ENCODE data around the gene TGOLN2.
"Not testable (repeated sequence)": the region's sequence is repeated elsewhere in the genome, so short reads cannot be mapped to it uniquely, and the experiment has no call there.

The TGOLN2 gene

DNA sequence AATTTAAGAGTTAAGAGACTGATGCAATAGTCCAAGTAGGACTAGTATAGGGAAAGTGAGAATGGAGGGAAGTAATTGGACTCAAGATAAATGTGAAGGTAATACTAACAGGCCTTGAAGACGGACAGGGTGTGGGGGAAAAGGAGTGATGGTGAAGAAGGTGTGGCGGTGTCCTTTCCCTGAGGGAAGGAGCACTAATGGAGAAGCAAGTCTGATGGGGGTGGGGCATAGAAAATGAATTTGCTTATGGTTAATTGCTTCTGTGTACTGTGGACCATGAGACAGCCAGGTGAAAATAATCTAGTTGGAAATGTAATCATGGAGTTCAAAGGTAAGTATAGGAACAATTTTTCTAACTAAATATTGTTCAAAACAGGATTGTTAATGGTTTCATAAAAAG, 7.1 kb upstream of the TGOLN2 start:
- no peak for DNase-seq

DNA sequence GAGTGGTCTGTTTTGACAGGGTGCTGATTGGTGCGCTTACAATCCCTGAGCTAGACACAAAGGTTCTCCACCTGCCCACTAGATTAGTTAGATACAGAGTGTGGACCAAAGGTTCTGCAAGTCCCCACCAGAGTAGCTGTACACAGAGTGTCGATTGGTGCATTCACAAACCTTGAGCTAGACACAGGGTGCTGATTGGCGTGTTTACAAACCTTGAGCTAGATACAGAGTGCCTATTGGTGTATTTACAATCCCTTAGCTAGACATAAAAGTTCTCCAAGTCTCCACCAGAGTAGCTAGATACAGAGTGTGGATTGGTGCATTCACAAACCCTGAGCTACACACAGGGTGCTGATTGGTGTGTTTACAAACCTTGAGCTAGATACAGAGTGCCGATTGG, 6.1 kb upstream of the TGOLN2 start:
- not testable (repeated sequence) for DNase-seq

DNA sequence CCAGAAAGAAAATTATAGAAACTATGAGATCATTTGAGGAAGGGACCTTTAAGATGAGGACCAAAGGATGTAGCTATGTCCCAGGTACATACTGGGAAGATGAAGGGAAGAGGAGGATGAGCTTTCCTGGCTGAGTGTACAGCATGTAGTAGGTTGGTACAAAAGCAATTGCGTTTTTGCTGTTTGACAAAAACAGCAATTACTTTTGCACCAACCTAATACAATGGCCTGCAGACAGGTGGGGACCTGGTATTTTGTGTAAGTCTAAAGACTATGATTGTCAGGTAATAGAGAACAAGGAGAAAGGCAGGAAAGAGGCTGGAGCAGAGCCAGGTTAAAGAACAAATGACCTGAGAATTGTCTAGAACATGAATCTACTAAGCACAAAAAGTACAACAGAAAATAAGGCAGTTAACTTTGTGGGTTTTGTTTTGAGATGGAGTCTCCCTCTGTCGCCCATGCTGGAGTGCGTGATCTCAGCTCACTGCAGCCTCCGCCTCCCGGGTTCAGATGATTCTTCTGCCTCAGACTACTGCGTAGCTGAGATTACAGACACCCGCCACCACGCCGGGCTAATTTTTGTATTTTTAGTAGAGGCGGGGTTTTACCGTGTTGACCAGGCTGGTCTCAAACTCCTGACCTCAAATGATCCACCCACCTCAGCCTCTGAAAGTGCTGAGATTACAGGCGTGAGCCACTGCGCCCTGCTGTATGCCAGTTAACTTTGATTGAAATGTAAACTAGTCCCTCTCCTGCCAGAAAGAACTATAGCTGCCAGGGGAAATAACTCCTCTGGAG, 3.2 kb upstream of the TGOLN2 start:
- no peak for DNase-seq

DNA sequence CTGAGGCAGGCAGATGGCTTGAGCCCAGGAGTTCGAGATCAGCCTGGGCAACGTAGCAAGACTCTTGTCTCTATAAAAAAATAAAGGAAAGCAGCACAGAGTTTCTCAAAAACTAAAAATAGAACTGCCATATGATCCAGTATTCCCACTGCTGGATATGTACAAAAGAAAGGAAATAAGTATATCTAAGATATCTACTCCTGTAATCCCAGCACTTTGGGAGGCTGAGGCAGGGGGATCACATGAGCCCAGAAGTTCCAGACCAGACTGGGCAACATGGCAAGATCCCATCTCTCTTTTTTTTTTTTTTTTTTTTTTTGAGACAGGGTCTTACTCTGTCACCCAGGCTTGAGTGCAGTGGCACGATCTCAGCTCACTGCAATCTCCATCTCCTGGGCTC, 1.9 kb upstream of the TGOLN2 start:
- DNase-seq = not testable (repeated sequence)

DNA sequence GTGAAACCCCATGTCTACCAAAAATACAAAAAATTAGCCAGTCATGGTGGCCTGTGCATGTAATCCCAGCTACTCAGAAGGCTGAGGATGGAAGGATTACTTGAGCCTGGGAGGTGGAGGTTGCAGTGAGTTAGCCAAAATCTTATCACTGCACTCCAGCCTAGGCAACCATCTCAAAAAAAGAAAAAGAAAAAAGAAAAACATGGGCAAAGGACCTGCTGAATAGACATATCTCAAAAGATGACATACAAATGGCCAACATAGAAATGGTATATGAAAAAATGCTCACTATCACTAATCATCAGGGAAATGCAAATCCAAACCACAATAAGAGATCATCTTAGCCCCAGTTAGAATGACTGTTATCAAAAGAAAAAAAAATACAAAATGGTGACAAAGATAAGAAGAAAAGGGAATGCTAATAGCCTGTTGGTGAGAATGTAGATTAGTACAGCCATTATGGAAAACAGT, 1.4 kb upstream of the TGOLN2 start:
- no peak for DNase-seq

DNA sequence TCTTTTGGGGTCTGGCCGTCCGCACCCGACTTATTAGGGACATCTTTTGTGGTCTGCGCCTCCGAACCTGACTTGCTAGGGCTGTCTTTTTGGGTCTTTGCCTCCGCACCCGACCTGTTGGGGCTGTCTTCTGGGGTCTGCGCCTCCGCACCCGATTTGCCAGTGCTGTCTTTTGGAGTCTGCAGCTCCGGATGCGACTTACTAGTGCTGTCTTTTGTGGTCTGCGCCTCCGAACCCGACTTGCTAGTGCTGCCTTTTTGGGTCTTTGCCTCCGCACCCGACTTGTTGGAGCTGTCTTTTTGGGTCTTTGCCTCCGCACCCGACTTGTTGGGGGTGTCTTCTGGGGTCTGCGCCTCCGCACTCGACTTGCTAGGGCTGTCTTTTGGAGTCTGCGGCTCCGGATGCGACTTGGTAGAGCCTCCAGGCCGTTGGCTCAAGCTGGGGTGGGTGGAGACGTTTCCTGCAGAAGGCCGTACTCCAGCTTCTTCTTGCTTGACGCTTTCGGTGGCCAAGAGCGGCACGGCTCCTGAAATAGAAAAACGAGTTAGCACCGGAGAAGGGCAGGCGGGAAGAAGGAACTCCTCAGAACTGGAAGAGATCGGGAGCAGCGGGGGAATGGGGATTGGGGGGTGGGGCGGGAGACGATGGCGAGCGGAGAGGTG, 498 bp downstream of the TGOLN2 start:
- no peak for DNase-seq

DNA sequence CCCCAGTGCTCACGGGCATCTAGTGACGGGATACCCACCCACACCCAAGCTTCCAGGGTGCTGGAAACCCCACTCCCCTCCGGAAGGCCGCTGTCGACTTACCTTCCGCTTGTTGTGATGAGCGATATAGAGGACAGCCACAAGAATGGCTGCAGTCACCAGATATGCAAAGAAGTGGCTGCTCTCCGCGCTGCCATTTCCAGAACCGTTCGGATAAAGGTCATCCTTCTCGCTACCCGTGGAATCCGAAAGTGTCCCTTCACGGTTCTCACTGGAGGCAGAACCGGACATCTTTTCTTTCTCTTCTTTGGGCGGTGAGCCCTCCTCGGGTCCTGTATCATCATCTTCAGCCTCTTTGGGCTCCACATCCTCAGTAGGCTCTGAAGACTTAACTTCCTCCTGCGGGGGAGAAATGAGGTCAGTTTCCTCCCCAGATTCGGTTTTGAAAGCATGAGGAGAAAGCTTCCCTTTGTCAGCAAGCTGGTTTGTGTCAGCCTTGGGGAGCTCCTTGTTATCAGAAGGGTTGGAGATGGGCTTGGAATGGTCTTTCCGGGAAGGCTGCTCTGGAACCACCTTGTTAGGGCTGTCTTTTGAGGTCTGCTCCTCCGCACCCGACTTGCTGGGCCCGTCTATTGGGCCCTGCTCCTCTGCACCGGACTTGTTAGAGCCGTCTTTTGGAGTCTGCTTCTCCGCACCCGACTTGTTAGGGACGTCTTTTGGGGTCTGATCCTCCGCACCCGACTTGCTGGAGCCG, 1.2 kb downstream of the TGOLN2 start:
- no peak for DNase-seq

DNA sequence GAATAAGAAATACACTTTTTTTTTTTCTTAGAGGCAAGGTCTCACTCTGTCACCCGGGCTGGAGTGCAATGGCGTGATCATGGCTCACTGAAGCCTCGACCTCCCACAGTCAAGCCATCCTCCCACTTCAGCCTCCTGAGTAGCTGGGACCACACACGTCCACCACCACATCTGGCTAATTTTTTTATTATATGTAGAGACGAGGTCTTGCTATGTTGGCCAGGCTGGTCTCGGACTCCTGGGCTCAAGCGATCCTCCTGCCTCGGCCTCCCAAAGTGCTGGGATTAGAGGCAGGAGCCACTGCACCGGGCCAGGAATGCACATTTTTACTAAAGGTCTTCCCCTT, 2.4 kb downstream of the TGOLN2 start:
- DNase-seq = no peak

DNA sequence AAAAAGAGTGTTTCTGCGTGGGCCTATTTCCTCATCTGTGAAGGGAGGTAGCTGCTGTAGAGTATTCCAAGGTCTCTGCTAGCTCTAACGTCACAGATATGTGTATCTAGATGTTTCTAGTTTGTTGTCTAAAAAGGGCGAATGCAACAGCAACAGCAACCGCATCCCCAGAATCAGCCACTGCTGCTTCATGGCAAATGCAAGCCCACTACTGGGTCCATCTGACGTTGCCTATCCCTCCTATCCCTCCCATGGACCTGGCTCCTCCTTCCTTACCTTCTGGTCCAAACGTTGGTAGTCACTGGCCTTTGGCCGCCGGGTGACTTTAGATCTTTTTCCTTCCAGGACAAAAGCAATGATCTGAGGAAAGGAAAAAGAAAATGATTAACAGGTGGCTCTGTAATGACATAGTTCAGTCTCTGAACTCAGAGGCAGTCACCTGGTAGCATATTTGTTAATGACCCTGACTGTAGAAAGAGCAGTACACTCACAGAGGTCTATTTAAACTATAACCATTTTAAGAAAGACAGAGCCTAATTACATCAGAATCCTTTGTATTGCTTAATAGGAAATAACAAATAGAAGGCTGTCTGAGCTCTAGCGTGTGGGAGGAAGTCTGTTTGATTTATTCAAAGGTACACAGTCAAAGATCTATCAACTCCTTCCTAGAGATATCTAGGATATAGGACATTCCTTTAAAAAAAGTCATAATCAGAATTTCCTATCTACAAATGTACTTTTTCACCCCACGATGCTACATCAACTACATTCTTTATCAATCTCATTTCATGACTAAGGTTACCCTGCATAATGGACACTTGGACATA, 2.9 kb downstream of the TGOLN2 start:
- no peak for DNase-seq

DNA sequence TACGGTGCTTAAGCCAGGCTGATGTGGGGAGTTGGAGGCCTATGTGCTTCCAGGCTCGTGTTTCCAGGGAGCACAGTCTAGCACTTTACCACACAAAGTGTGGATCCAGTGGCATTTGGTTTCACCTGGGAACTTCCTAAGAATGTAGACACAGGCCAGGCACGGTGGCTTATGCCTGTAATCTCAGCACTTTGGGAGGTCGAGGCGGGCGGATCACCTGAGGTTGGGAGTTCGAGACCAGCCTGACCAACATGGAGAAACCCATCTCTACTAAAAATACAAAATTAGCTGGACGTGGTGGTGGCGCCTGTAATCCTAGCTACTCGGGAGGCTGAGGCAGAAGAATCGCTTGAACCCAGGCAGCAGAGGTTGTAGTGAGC, 3.8 kb downstream of the TGOLN2 start:
- not testable (repeated sequence) for DNase-seq

DNA sequence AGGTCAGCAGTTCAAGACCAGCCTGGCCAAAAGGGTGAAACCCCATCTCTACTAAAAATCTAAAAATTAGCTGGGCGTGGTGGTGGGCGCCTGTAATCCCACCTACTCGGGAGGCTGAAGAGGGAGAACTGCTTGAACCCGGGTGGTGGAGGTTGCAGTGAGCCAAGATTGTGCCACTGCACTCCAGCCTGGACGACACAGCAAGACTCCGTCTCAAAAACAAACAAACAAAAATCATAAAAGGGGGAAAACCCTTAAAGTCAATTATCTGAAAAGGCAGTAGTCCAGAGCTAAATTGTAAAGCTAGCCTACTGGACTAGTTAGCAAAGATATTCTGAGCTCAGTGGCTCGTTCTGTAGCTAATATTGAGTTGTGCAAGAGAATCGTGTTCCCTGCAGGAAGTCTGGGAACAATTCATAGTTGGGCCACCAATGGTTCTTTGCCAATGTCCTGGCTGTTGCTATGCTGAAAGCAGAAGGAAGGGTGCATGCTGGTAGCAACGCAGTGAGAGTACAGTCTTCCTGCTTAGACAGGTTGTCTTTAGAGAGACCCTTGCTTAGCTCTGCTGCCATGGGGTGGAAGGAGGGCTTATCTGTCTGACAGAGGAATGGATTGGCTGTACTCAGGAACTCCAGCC, 4.3 kb downstream of the TGOLN2 start:
- DNase-seq = no peak

DNA sequence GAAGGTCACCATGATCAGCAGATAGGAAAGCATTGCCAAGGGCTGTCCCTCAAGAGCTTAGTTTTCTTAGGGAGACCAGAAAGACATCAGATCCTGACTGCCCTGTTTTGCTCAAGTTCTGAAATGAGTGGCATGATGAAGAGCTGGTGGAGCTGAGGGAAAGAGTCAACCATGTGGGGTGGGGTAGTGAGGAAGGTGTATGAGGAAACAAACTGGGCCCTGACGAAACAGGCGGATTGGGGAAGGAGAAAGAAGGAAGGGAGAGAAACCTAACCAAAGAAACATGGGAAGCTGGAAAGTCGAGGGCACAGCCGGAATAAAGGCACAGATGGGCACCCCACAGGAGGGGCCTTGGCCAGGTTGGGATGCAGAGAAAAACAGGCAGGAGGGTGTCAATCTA, 8.0 kb downstream of the TGOLN2 start:
- no peak for DNase-seq

DNA sequence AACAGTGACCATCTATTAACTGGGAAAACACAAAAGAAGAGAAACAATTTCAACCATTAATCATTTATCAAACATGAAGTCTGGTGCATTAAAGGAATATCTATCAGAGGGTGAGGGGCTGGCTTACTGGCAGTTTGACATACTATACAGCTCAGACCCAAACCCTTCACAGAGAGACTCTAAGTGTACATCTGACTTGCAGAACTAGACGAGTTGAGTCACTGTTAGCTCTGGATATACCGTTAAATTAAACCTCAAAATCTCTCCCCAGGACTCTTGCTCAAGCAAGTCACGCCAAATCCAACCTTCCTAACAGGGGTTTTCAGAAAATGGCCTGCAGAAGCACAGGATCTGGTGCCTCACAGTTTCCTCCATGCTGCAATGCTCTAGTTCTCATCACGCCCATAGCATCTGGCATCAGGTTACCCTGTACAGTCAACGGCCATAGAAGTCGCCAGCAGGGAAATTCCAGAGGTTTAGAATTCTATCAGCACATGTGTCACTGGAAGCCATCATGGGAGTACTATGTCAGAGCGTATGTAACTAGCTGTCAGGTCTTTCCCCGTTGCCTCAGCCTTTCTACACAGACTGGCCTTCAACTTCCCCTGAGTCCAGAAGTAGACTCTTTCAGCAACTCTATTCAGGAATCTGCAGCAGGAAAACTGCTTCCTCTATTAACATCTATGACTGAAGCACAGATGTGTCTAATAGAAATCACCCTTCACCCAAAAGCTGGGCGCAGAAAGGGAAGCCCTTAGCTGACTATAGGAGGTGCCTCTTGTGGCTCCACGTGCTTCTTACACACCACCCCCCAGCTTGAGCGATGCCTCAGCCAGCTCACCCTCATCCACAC, 9.3 kb downstream of the TGOLN2 start:
- DNase-seq = no peak

DNA sequence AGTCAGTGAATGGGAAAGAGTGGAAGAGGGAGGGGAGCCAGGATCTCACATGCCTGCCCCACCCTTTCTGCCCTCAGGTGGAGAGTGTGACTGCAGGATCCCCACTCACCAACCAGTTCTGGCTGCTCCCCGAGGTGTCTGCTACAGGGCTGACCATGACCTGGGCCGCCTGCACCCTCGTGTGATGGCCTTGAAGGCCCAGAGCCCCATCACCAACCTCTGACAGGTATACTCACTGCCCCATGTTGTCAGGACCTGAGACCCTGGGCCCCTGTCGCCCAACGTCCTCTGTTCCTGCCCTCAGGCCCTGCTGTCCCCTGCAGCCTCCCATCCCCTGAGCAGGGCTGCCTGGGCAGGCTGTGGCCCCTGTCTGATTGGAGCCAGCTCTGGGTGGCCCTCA, 11.9 kb downstream of the TGOLN2 start:
- not testable (repeated sequence) for DNase-seq

DNA sequence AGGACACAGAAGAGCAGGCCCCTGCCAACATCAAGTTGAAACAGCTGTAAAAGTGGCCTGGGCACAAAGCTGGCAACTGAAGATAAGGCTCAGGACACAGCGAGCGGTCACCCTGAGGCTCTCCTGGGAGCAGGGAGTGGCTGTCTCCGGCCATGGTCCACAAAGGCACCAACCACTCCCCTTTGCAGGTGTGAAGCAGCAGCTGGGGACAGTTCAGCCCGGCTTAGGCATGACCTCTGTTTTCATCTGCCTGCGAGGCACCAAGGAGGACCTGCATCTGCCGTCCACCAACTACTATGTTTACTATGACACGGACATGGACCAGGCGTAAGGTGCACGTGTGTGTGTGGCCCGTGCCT, 12.9 kb downstream of the TGOLN2 start:
- DNase-seq = no peak

DNA sequence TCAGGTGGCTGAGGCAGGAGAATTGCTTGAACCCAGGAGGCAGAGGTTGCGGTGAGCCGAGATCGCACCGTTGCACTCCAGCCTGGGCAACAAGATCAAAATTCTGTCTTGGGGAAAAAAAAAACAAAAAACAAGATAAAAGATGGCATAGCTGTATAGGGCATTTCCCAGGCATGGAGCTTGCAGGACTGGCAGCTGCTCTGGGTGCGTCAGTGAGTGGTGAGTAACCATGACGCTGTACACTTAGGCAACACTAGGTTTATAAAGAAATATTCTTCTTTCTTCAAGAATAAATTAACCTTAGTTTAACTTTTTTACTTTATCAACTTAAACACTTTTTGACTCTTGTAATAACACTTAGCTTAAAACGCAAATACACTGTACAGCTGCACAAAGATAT, 15.4 kb downstream of the TGOLN2 start:
- no peak for DNase-seq

DNA sequence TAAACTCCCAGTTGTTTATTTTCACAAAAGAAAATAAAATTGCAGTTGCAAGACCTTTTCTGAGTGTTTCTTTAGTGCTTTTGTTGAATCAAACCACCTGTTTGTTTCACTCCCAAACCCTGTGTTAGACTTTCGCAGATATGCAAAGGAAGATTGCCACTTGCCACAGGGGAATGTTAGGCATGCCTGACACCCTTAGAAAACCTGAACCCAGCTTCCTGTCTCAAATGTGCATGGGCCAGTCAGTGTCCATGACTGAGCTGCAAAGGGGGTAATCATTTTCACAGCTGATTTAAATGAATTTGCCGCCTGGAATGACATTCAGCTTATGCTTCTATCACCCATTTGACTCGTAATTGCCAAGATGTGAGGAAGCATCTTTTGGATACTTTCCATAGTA, 17.5 kb downstream of the TGOLN2 start:
- no peak for DNase-seq

DNA sequence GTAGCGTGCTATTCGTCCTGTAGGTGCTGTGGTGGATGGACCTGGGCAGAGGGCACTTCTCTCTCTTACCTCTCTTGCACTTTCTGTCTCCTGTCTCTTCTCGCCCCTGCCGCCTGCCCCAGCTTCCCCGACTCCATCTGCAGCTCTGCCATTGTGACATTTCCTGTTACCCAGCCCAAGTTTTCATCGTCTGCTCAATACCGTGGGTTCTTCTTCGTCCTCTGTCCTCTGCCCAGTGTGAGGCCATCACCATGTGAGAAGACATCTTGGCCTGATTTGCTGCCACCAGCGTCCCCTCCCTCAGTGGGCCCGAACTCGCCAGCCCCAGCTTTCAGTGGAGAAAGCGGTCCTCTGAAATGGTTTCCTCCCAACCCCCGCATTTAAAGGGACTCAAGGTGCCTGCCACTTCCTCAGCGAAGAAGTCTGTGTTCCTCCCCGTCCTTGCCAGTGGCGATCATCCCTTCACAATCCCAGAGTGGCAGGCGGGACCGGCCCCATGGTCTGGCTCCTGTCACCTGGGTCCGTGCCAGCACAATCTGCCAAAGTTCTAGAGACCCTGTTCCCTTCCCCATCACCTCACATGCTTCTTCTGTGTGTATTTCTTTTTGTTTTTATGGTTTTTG, 18.0 kb downstream of the TGOLN2 start:
- DNase-seq = no peak

DNA sequence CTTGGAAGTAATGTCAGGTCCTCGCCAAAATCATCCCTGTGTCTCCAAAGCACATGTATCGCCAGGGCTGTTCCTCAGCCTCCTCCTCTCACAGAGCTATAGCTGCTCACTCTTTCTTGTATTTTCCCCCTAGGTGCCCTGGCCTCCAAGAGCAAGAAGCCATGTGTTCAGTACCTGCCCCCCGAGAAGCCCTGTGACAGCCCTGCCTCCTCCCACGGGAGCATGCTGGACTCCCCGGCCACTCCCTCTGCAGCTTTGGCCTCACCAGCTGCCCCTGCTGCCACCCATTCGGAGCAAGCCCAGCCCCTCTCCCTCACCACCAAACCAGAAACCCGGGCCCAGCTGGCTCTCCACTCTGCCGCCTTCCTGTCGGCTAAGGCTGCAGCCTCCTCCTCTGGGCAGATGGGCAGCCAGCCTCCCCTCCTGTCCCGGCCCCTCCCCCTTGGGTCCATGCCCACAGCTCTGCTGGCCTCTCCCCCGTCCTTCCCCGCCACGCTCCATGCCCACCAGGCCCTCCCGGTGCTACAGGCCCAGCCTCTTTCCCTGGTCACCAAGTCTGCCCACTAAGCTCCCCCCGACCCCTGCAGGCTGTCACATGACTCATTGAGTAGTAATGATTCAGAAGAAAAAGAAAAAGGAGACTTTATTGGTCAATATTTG, 18.8 kb downstream of the TGOLN2 start:
- peak; percentile 90 for DNase-seq

DNA sequence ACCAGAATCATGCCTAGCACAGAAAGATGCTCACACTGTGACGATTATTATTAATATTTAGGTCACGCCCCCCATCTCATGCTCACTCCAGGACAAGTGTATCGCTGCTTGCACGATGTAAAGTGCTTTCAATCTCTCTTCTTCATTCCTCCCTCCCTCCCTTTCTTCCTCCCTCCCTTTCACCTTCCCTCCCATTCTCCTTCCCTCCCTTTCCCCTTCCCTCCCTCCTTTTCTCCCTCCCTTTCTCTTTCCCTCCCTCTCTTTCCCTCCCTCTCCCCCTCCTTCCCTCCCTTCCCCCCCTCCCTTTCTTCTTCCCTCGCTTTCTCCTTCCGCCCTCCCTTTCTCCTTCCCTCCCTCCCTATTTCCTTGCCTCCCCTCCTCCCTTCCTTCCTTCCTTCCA, 19.6 kb downstream of the TGOLN2 start:
- DNase-seq = no peak

DNA sequence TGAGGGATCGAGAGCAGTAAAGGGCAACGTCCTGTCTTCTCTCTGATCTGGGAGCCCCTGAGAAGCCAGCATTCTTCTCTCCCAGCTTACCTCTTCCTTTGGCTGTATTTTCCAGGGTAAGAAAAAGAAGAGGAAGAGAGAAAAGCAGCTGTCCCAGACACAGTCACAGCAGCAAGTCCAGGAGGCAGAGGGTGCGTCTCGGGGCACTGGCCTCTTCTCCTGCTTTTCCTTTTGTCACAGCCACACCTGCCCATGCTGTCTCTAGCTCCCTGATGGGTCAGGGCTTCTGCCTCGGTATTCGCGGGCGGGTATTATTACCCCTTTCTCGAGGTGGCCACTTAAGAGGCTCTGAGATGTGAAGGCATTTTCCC, 20.3 kb downstream of the TGOLN2 start:
- no peak for DNase-seq
